Prostate gland (tissue), 2 donors: ENCODE data around the gene IFITM10. TPM values are rescaled to one million over a fixed set of nuclear protein-coding genes. Genes with fewer than 3 reads are reported as not detected.

Experiments
- DNase-seq: peaks from one replicate; pipeline ENCODE4 v3.0.0-alpha.2; 2019; ENCODE audit warnings: low spot score
- H3K27ac ChIP-seq, 2 donors: fragments of 200-600 bp; sonication (generic); 2 replicates each; pipeline ENCODE4 v1.5.1; 2017 to 2019
- H3K27me3 ChIP-seq: fragments of 200-600 bp; sonication (generic); replicated peaks from 2 replicates; pipeline ENCODE4 v1.5.1; 2019; ENCODE audit not compliant: insufficient read depth
- H3K36me3 ChIP-seq, 2 donors: fragments of 200-600 bp; sonication (generic); 1 replicate in 1 of 2; 2 replicates in 1 of 2; pipeline versions ENCODE4 v1.5.1 to v1.8.1; 2017 to 2019
- H3K4me1 ChIP-seq: fragments of 200-600 bp; sonication (generic); replicated peaks from 2 replicates; pipeline ENCODE4 v1.5.1; 2019
- H3K4me3 ChIP-seq, 2 donors: fragments of 200-600 bp; sonication (generic); 2 replicates each; pipeline ENCODE4 v1.5.1; 2017 to 2019
- H3K9me3 ChIP-seq: fragments of 200-600 bp; sonication (generic); 2 replicates; pipeline ENCODE4 v1.5.1; 2017
- CTCF ChIP-seq, 4 experiments: fragments of 200-600 bp in 2 of 4; fragments of 450-650 bp in 2 of 4; sonication (generic) in 2 of 4; IDR thresholded peaks; 1 replicate in 3 of 4; 2 replicates in 1 of 4; pipeline ENCODE4 v1.5.1; 2016 to 2019; ENCODE audit warnings: antibody characterized with exemption in 4 of 4, mild to moderate bottlenecking in 2 of 4, moderate library complexity in 2 of 4
- POLR2A ChIP-seq: fragments of 450-650 bp; IDR thresholded peaks from one replicate; pipeline ENCODE4 v1.6.1; 2016; ENCODE audit warnings: antibody characterized with exemption, mild to moderate bottlenecking
- POLR2AphosphoS5 ChIP-seq: sonication (generic); formaldehyde crosslinking; IDR thresholded peaks from one replicate; pipeline ENCODE4 v1.6.1; 2017; ENCODE audit warnings: antibody characterized with exemption
- WGBS: methylation state at CpG from one replicate; pipeline ENCODE4 v1.1.5; 2018; 5-methylcytosine and 5-hydroxymethylcytosine counted together
- intact Hi-C: fragments of 100-400 bp; cut with DNase I; formaldehyde crosslinking; loops from one replicate; pipeline ENCODE4 v1.14.2; 2022
- total RNA-seq, 2 donors: library from RNA; depleted of rRNA; stranded (reverse); fragments of >200 nt; gene quantifications; one replicate each; pipeline ENCODE4 v1.1.0, GENCODE V29; 2016

IFITM10 gene
- total RNA-seq, 2 donors from 2014 or later = 2.6 to 3.1 TPM

GRCh38 chr11:1707751-1708150 lies 42.6 kb downstream of the IFITM10 start:
- intact Hi-C loops = no loop called here
- H3K4me3 ChIP-seq = no peak overlapping the region
- 41% methylated on average over 4 of the region's 4 CpGs for WGBS

GRCh38 chr11:1706634-1707400 lies 43.6 kb downstream of the IFITM10 start:
- H3K9me3 ChIP-seq = no peaks in the 10 kb centered on the region
- TF ChIP-seq POLR2AphosphoS5 = no peak
- TF ChIP-seq CTCF (IDR thresholded peaks at IDR 0.05) = no peak
- no peak for TF ChIP-seq POLR2A
- H3K27ac ChIP-seq = no peak overlapping the region
- no peak overlapping the region for H3K4me3 ChIP-seq
- H3K4me1 ChIP-seq = no peaks in the 10 kb centered on the region
- WGBS = 90% methylated on average over 17 of the region's 17 CpGs
- H3K27me3 ChIP-seq = no peaks in the 10 kb centered on the region
- no peaks in the 10 kb centered on the region for H3K36me3 ChIP-seq
- intact Hi-C loops = no loop called here
- DNase-seq = no peak

More at GRCh38 chr11:1707751-1708150, 42.6 kb downstream of the IFITM10 start:
- H3K36me3 ChIP-seq = no peaks in the 10 kb centered on the region
- no peak for DNase-seq
- no peak overlapping the region for H3K27ac ChIP-seq
- no peaks in the 10 kb centered on the region for H3K27me3 ChIP-seq
- H3K4me1 ChIP-seq = no peaks in the 10 kb centered on the region
- H3K9me3 ChIP-seq = no peaks in the 10 kb centered on the region
- TF ChIP-seq POLR2A = no peak
- no peak for TF ChIP-seq POLR2AphosphoS5
- TF ChIP-seq CTCF (IDR thresholded peaks at IDR 0.05) = no peak

GRCh38 chr11:1705126-1706052 lies 45.0 kb downstream of the IFITM10 start:
- Histone ChIP-seq H3K9me3 (no peaks in the 10 kb centered on the region), H3K27ac (peak overlapping the region in 1 of 2 donors; percentile 32), H3K36me3 (no peaks in the 10 kb centered on the region), H3K4me3 (no peak overlapping the region), H3K27me3 (no peaks in the 10 kb centered on the region), H3K4me1 (no peaks in the 10 kb centered on the region)
- DNase-seq = peak; percentile 74
- 37% methylated on average over 15 of the region's 15 CpGs for WGBS
- TF ChIP-seq CTCF (IDR thresholded peaks at IDR 0.05) (no peak), POLR2A (no peak), POLR2AphosphoS5 (peak; percentile 76)
- intact Hi-C loops = no loop called here

GRCh38 chr11:1703146-1703545 lies 47.2 kb downstream of the IFITM10 start:
- Histone ChIP-seq H3K4me3 (no peak overlapping the region), H3K27me3 (no peaks in the 10 kb centered on the region), H3K27ac (no peak overlapping the region), H3K4me1 (no peaks in the 10 kb centered on the region), H3K9me3 (no peaks in the 10 kb centered on the region), H3K36me3 (no peaks in the 10 kb centered on the region)
- TF ChIP-seq CTCF (IDR thresholded peaks at IDR 0.05) = no peak
- no peak for TF ChIP-seq POLR2AphosphoS5
- no peak for TF ChIP-seq POLR2A
- 88% methylated on average over 6 of the region's 6 CpGs for WGBS
- no peak for DNase-seq
- intact Hi-C loops = no loop called here
